ENCODE results near the gene MYH11. TPM values are rescaled to one million over a fixed set of nuclear protein-coding genes. Genes with fewer than 3 reads are reported as not detected.

MYH11 gene
- total RNA-seq, 1 experiment from 2014 or later: 0.05 TPM

DNA sequence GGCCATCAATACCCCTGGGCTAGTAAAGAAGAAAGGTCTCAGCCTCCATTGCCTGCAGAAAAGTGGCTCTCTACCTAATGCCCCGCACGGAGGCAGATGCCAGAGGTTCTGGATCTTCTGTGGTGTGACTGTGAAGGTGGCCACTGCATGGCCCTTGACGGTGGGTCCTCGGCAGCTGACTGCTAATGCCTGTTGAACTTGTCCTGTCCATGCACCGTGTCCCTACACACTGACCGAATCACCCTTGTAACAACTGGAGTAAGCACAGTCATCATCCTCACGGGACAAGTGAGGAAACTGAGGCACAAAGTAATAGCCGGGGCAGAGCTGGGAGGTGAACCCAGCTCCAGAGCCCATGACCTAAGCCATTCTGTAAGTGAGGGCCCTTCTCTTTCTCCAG lies 48.8 kb downstream of the MYH11 start:
- intact Hi-C loops (cut with micrococcal nuclease; ENCODE audit: unreplicated experiment): no loop called here
- H3K36me3 Mint-ChIP-seq (ENCODE audit: insufficient read depth, unreplicated experiment): no peaks in the 10 kb centered on the region
- no peak overlapping the region for H3K27ac Mint-ChIP-seq (ENCODE audit: unreplicated experiment)
- H3K4me3 Mint-ChIP-seq (ENCODE audit: low read depth, unreplicated experiment): no peak overlapping the region
- no TSS peak for BruUV-seq (replicated peaks)
- peaks cover 71% of the 10 kb centered on the region for H3K27me3 Mint-ChIP-seq (ENCODE audit: unreplicated experiment)
- H3K4me1 Mint-ChIP-seq (ENCODE audit: low read depth, unreplicated experiment): no peaks in the 10 kb centered on the region
- DNase-seq: no peak
- no peaks in the 10 kb centered on the region for H3K9me3 Mint-ChIP-seq (ENCODE audit: low read depth, unreplicated experiment)
- TF ChIP-seq, protein P1, sequence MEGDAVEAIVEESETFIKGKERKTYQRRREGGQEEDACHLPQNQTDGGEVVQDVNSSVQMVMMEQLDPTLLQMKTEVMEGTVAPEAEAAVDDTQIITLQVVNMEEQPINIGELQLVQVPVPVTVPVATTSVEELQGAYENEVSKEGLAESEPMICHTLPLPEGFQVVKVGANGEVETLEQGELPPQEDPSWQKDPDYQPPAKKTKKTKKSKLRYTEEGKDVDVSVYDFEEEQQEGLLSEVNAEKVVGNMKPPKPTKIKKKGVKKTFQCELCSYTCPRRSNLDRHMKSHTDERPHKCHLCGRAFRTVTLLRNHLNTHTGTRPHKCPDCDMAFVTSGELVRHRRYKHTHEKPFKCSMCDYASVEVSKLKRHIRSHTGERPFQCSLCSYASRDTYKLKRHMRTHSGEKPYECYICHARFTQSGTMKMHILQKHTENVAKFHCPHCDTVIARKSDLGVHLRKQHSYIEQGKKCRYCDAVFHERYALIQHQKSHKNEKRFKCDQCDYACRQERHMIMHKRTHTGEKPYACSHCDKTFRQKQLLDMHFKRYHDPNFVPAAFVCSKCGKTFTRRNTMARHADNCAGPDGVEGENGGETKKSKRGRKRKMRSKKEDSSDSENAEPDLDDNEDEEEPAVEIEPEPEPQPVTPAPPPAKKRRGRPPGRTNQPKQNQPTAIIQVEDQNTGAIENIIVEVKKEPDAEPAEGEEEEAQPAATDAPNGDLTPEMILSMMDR (IDR thresholded peaks at IDR 0.05; ENCODE audit: unreplicated experiment): no peak
- CTCF ChIA-PET: interaction anchor here (1.2 kb wide), 1 partner anchor 14 kb away, joined by 3 read pairs; no protein-coding TSS in a partner anchor

DNA sequence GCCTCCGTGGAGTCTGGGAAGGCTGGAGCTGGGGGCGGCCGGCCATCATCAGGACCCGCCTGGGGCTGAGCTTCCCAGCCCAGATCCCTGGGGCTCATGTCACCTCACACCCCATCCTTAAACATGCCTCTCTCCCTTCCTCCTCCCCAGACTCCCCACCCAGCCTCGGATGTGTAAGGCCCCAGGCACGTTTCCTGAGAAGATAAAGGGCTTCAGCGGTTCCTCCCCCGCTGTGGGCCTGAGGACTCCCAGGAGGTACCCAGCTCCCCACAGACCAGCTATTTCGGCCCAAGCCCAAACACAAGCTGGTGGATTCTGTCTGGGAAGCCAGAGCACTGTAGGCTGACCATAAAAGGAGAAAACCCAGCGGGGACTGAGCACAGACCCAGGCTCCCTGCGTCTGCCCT lies 49.2 kb downstream of the MYH11 start:
- H3K4me1 Mint-ChIP-seq (ENCODE audit: low read depth, unreplicated experiment): no peaks in the 10 kb centered on the region
- CTCF ChIA-PET: no interaction called here
- no peak overlapping the region for H3K27ac Mint-ChIP-seq (ENCODE audit: unreplicated experiment)
- peaks cover 71% of the 10 kb centered on the region for H3K27me3 Mint-ChIP-seq (ENCODE audit: unreplicated experiment)
- BruUV-seq (replicated peaks): no TSS peak
- H3K36me3 Mint-ChIP-seq (ENCODE audit: insufficient read depth, unreplicated experiment): no peaks in the 10 kb centered on the region
- H3K4me3 Mint-ChIP-seq (ENCODE audit: low read depth, unreplicated experiment): no peak overlapping the region
- intact Hi-C loops (cut with micrococcal nuclease; ENCODE audit: unreplicated experiment): no loop called here
- no peaks in the 10 kb centered on the region for H3K9me3 Mint-ChIP-seq (ENCODE audit: low read depth, unreplicated experiment)
- DNase-seq: no peak
- TF ChIP-seq, protein P1 (IDR thresholded peaks at IDR 0.05; ENCODE audit: unreplicated experiment): no peak

DNA sequence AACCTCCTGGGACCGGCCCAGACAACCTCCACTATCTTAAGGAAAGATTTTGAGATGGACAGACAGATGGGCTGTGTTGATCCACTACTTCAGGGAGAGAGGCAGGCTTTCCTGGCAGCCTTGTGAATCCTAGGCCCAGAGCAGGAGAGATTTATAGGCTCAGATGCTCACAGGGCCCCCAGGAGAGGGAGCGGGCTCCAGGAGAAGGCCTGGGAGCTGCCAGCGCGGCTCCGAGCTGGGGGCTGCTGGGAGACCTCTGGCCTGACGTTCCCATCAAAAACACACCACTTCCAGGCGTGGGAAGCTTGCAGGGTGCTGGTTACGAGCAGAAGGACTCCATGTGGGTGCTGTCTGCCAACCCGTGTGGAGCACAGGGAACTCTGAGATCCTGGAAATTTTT lies 53.2 kb downstream of the MYH11 start:
- CTCF ChIA-PET: interaction anchor here (0.5 kb wide), 1 partner anchor 45 kb away, joined by 3 read pairs; no protein-coding TSS in a partner anchor
- Mint-ChIP-seq H3K27ac (ENCODE audit: unreplicated experiment) (no peak overlapping the region), H3K36me3 (ENCODE audit: insufficient read depth, unreplicated experiment) (no peaks in the 10 kb centered on the region), H3K4me1 (ENCODE audit: low read depth, unreplicated experiment) (no peaks in the 10 kb centered on the region), H3K27me3 (ENCODE audit: unreplicated experiment) (peaks cover 57% of the 10 kb centered on the region), H3K4me3 (ENCODE audit: low read depth, unreplicated experiment) (no peak overlapping the region), H3K9me3 (ENCODE audit: low read depth, unreplicated experiment) (peaks cover 3% of the 10 kb centered on the region)
- intact Hi-C loops (cut with micrococcal nuclease; ENCODE audit: unreplicated experiment): no loop called here
- TF ChIP-seq, protein P1 (IDR thresholded peaks at IDR 0.05; ENCODE audit: unreplicated experiment): no peak
- DNase-seq: no peak
- no TSS peak for BruUV-seq (replicated peaks)

DNA sequence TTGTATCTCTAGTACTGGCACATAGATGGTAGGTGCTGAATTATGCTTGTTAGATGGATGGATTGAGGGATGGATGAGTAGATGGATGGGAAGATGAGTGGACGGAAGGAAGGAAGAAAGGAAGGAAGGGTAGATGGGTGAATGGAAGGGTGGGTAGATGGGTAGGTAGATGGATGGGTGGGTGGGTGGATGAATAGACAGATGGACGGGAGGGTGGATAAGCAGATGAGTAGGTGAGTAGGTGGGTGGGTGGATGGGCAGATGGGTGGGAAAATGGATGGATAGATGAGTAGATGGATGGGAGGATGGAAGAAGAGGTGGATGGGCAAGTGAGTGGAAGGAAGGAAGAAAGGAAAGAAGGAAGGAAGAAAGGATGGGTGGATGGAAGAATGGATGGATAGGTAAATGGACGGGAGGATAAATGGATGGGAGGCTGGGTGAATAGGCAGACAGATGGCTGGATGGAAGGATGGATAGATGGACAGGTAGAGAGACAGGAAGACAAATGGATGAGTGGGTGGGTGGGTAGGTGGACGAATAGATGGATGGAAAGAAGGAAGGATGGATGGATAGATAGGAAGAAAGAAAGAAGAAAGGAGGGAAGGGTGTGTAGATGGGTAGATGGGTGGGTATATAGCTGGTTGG lies 56.9 kb downstream of the MYH11 start:
- no peak overlapping the region for H3K27ac Mint-ChIP-seq (ENCODE audit: unreplicated experiment)
- H3K4me1 Mint-ChIP-seq (ENCODE audit: low read depth, unreplicated experiment): no peaks in the 10 kb centered on the region
- peaks cover 7% of the 10 kb centered on the region for H3K9me3 Mint-ChIP-seq (ENCODE audit: low read depth, unreplicated experiment)
- H3K27me3 Mint-ChIP-seq (ENCODE audit: unreplicated experiment): peaks cover 60% of the 10 kb centered on the region
- TF ChIP-seq, protein P1 (IDR thresholded peaks at IDR 0.05; ENCODE audit: unreplicated experiment): no peak
- CTCF ChIA-PET: interaction anchor here (0.7 kb wide), 2 partner anchors 12 to 1352 kb away, joined by 3 to 5 read pairs; no protein-coding TSS in a partner anchor
- intact Hi-C loops (cut with micrococcal nuclease; ENCODE audit: unreplicated experiment): no loop called here
- no peak for DNase-seq
- no peak overlapping the region for H3K4me3 Mint-ChIP-seq (ENCODE audit: low read depth, unreplicated experiment)
- no peaks in the 10 kb centered on the region for H3K36me3 Mint-ChIP-seq (ENCODE audit: insufficient read depth, unreplicated experiment)
- no TSS peak for BruUV-seq (replicated peaks)

Data from Calu3 (cell line).